Loucy (cell line): Measurements from ENCODE around the gene YES1.

Experiments used
- EZH2phosphoT487 ChIP-seq: fragments of 200-600 bp; IDR thresholded peaks from 2 replicates; pipeline ENCODE4 v1.6.1; 2018; ENCODE audit warnings: antibody characterized with exemption, mild to moderate bottlenecking, moderate library complexity, borderline replicate concordance
- TF ChIP-seq, protein P1 (sequence below): fragments of 200-600 bp; sonication (generic); conservative IDR thresholded peaks from 2 replicates; pipeline ENCODE4 v1.5.1; 2014; ENCODE audit warnings: mild to moderate bottlenecking, antibody characterized with exemption, low read length

- TF ChIP-seq, protein P1, sequence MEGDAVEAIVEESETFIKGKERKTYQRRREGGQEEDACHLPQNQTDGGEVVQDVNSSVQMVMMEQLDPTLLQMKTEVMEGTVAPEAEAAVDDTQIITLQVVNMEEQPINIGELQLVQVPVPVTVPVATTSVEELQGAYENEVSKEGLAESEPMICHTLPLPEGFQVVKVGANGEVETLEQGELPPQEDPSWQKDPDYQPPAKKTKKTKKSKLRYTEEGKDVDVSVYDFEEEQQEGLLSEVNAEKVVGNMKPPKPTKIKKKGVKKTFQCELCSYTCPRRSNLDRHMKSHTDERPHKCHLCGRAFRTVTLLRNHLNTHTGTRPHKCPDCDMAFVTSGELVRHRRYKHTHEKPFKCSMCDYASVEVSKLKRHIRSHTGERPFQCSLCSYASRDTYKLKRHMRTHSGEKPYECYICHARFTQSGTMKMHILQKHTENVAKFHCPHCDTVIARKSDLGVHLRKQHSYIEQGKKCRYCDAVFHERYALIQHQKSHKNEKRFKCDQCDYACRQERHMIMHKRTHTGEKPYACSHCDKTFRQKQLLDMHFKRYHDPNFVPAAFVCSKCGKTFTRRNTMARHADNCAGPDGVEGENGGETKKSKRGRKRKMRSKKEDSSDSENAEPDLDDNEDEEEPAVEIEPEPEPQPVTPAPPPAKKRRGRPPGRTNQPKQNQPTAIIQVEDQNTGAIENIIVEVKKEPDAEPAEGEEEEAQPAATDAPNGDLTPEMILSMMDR: no peak
- TF ChIP-seq EZH2phosphoT487: no peak
Measured at GRCh38 chr18:677145-677544, 134.9 kb downstream of the YES1 start.
